Right lobe of liver (tissue), 6 donors: ENCODE measurements around the gene SRSF3. TPM values are rescaled to one million over a fixed set of nuclear protein-coding genes. Genes with fewer than 3 reads are reported as not detected.
A peak's percentile ranks its signal among the peaks of the same experiment; 100 is the strongest.

Experiments
- ATAC-seq, 4 donors: fragments of 200-7000 bp; cut with Tn5 transposase; one replicate each; pipeline ENCODE4 v1.9.1; 2020; ENCODE audit warnings: mild to moderate bottlenecking in 4 of 4, moderate library complexity in 4 of 4
- DNase-seq, 3 donors: peaks; one replicate each; pipeline ENCODE4 v3.0.0-alpha.2; 2020
- H3K27ac ChIP-seq, 3 donors: fragments of 200-600 bp; one replicate each; pipeline ENCODE4 v1.8.0; 2022
- H3K27me3 ChIP-seq, 2 donors: fragments of 200-600 bp; one replicate each; pipeline ENCODE4 v1.8.0; 2022
- H3K36me3 ChIP-seq, 4 donors: fragments of 200-600 bp; sonication (generic) in 1 of 4; one replicate each; pipeline versions ENCODE4 v1.5.1 to v1.8.0; 2017 to 2022; ENCODE audit warnings: control low read depth in 1 of 4
- H3K4me1 ChIP-seq, 4 donors: fragments of 200-600 bp; sonication (generic) in 1 of 4; one replicate each; pipeline versions ENCODE4 v1.5.1 to v1.8.0; 2017 to 2022; ENCODE audit warnings: control low read depth in 1 of 4
- H3K4me3 ChIP-seq, 3 donors: fragments of 200-600 bp; one replicate each; pipeline ENCODE4 v1.8.0; 2022
- H3K9me3 ChIP-seq, 4 donors: fragments of 200-600 bp; sonication (generic) in 1 of 4; one replicate each; pipeline versions ENCODE4 v1.5.1 to v1.8.0; 2017 to 2022; ENCODE audit warnings: control low read depth in 1 of 4
- POLR2A ChIP-seq: fragments of 450-650 bp; IDR thresholded peaks from one replicate; pipeline ENCODE4 v1.6.1; 2017; ENCODE audit warnings: antibody characterized with exemption, mild to moderate bottlenecking
- WGBS: methylation state at CpG from one replicate; pipeline ENCODE4 v1.1.6; 2018; ENCODE audit warnings: low coverage, low lambda C conversion rate; ENCODE audit not compliant: insufficient coverage; ENCODE audit errors: missing lambda C conversion rate; 5-methylcytosine and 5-hydroxymethylcytosine counted together
- intact Hi-C, 2 donors: fragments of 100-400 bp; cut with DNase I; formaldehyde crosslinking; loops; one replicate each; pipeline versions ENCODE4 v1.11.2 to v1.14.1; 2022
- total RNA-seq, 6 experiments: library from RNA; depleted of rRNA in 2 of 6; stranded (reverse); fragments of >200 nt in 2 of 6; fragmentation: NEBNext Ultra II Directional in 3 of 6; extraction: Animal tissue kit (Norgen Biotek cat#: 25700) in 3 of 6; gene quantifications; one replicate each; pipeline versions ENCODE4 v1.1.0 to v1.2.4, GENCODE V29; 2016 to 2023
- TF ChIP-seq, protein P1 (sequence below), 4 donors: fragments of 200-600 bp in 3 of 4; fragments of 450-650 bp in 1 of 4; IDR thresholded peaks; one replicate each; pipeline versions ENCODE4 v1.5.1 to v1.8.0; 2016 to 2022; ENCODE audit warnings: antibody characterized with exemption in 4 of 4, mild to moderate bottlenecking in 2 of 4
- donor health status: DM: no; HTN: yes; CAD: no.
- donor health status: DM: no; HTN: no; CAD: no.
- donor health status: DM: no; HTN: no; CAD: no.
- donor health status: DM: no; HTN: yes; CAD: no.
- donor health status: DM: no; HTN: yes; CAD: no.

SRSF3 gene
- total RNA-seq, 6 experiments from 2014 or later = 36.8 to 103 (median 71.4) TPM

DNA sequence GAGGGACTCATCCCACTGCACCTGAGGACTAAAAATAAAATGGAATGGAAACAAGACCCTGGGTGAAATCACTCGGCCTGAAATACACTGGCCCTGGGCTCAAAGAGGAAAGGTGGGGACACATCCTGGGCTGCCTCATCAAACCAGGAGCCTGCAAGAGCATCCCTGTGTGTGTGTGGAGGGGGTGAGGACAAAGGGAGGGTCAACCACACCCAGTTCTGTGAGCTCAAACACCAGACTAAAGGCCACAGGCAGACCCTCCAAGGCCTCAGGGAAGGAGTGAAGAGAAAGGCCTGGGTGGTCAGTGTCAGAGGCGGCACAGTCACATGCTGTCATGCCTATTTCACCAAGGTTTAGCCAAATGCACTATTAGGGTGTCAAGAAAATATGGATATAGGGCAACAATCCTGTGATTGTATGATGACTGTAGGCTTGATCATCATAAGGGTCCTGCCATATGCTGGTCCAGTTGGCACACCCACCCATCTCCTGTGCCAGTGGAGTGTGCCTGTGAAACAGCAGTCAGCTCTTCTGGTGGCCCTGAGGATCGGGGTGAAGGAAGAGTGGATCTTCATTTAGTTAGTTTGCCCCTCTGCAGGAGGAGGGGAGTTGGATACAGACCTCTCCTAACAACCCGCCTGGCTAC is 28.9 kb downstream of the SRSF3 start:
- Histone ChIP-seq H3K4me1 (peaks cover 0 to 32% (median 4%) of the 10 kb centered on the region in 4 donors), H3K27me3 (no peaks in the 10 kb centered on the region), H3K27ac (peak overlapping the region in 2 of 3 donors; percentile 5 to 16), H3K36me3 (no peaks in the 10 kb centered on the region), H3K9me3 (no peaks in the 10 kb centered on the region), H3K4me3 (no peak overlapping the region)
- intact Hi-C loops = no loop called here
- TF ChIP-seq POLR2A = no peak
- TF ChIP-seq, protein P1, sequence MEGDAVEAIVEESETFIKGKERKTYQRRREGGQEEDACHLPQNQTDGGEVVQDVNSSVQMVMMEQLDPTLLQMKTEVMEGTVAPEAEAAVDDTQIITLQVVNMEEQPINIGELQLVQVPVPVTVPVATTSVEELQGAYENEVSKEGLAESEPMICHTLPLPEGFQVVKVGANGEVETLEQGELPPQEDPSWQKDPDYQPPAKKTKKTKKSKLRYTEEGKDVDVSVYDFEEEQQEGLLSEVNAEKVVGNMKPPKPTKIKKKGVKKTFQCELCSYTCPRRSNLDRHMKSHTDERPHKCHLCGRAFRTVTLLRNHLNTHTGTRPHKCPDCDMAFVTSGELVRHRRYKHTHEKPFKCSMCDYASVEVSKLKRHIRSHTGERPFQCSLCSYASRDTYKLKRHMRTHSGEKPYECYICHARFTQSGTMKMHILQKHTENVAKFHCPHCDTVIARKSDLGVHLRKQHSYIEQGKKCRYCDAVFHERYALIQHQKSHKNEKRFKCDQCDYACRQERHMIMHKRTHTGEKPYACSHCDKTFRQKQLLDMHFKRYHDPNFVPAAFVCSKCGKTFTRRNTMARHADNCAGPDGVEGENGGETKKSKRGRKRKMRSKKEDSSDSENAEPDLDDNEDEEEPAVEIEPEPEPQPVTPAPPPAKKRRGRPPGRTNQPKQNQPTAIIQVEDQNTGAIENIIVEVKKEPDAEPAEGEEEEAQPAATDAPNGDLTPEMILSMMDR (IDR thresholded peaks at IDR 0.05) = no peak
- ATAC-seq (no peak), DNase-seq (peak in 2 of 3 donors; percentile 27 to 30)
- 27% methylated on average over 2 of the region's 4 CpGs for WGBS

DNA sequence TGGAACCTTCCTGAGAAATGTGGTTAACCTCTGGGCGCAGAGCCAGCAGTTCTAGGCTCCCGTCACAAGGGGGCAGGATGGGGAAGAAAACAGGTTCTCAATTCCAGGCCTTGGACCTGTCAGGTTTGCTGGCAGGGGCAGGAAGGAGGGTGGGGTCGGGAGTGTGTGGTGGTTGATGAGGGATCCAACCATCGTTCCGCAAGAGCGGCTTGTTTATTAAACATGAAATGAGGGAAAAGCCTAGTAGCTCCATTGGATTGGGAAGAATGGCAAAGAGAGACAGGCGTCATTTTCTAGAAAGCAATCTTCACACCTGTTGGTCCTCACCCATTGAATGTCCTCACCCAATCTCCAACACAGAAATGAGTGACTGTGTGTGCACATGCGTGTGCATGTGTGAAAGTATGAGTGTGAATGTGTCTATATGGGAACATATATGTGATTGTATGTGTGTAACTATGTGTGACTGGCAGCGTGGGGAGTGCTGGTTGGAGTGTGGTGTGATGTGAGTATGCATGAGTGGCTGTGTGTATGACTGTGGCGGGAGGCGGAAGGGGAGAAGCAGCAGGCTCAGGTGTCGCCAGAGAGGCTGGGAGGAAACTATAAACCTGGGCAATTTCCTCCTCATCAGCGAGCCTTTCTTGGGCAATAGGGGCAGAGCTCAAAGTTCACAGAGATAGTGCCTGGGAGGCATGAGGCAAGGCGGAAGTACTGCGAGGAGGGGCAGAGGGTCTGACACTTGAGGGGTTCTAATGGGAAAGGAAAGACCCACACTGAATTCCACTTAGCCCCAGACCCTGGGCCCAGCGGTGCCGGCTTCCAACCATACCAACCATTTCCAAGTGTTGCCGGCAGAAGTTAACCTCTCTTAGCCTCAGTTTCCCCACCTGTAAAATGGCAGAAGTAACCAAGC is 29.6 kb downstream of the SRSF3 start:
- intact Hi-C loops = no loop called here
- Histone ChIP-seq H3K27ac (peak overlapping the region in 1 of 3 donors; percentile 15), H3K4me1 (peaks cover 0 to 32% (median 4%) of the 10 kb centered on the region in 4 donors), H3K4me3 (no peak overlapping the region), H3K27me3 (no peaks in the 10 kb centered on the region), H3K9me3 (no peaks in the 10 kb centered on the region), H3K36me3 (no peaks in the 10 kb centered on the region)
- DNase-seq = peak; percentile 86 to 91 (median 87)
- no peak for TF ChIP-seq POLR2A
- TF ChIP-seq, protein P1 (IDR thresholded peaks at IDR 0.05) = peak; percentile 81 to 94 (median 90)
- ATAC-seq = peak; percentile 86 to 92 (median 90)
- 12% methylated on average over 15 of the region's 18 CpGs for WGBS

DNA sequence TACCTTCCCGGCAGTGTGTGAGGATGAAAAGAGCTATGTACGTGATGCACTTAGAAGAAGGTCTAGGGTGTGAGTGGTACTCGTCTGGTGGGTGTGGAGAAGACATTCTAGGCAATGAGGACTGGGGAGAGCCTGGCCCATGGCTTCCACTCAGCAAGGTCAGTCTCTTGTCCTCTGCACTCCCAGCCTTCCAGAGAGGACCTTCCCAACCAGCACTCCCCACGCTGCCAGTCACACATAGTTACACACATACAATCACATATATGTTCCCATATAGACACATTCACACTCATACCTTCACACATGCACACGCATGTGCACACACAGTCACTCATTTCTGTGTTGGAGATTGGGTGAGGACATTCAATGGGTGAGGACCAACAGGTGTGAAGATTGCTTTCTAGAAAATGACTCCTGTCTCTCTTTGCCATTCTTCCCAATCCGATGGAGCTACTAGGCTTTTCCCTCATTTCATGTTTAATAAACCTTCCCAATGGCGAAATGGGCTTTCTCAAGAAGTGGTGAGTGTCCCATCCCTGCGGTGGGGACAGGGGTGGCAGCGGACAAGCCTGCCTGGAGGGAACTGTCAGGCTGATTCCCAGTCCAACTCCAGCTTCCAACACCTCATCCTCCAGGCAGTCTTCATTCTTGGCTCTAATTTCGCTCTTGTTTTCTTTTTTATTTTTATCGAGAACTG is 30.4 kb downstream of the SRSF3 start:
- Histone ChIP-seq H3K27ac (no peak overlapping the region), H3K4me1 (peaks cover 0 to 32% (median 4%) of the 10 kb centered on the region in 4 donors), H3K36me3 (no peaks in the 10 kb centered on the region), H3K27me3 (no peaks in the 10 kb centered on the region), H3K4me3 (no peak overlapping the region), H3K9me3 (no peaks in the 10 kb centered on the region)
- ATAC-seq (no peak), DNase-seq (peak in 1 of 3 donors; percentile 18)
- TF ChIP-seq POLR2A = no peak
- TF ChIP-seq, protein P1 (IDR thresholded peaks at IDR 0.05) = no peak
- intact Hi-C loops = loop anchor here in 1 of 2 donors (5.0 kb wide), 1 partner anchor 53 kb away; the partner anchor contains the start of gene CDKN1A
- 77% methylated on average over 7 of the region's 11 CpGs for WGBS

DNA sequence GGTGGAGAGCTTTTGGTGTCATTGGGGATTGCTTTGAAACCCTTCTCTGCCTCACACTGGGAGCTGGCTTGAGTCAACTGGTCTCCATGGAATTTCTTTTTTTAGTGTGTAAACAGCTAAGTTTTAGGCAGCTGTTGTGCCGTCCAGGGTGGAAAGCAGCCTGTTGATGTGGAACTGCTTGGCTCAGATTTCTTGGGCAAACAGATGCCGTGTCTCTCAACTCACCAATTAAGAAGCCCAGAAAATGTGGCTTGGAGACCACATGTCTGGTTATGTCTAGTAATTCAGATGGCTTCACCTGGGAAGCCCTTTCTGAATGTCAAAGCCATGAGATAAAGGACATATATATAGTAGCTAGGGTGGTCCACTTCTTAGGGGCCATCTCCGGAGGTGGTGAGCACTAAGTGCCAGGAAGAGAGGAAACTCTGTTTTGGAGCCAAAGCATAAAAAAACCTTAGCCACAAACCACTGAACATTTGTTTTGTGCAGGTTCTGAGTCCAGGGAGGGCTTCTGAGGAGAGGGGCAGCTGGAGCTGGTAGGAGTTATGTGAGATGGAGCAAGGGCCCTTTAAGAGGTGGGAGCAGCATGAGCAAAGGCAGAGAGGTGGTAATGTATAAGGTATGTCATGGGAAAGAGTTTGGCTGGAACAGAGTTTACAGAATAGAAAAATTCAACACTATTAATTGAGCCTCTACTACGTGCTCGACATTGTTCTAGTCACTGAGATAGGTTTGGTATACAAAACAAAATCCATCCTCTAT is 31.2 kb downstream of the SRSF3 start:
- DNase-seq = peak in 2 of 3 donors; percentile 2 to 14
- ATAC-seq = no peak
- H3K4me1 ChIP-seq = peaks cover 0 to 32% (median 4%) of the 10 kb centered on the region in 4 donors
- WGBS = 46% methylated on average over 5 of the region's 5 CpGs
- TF ChIP-seq, protein P1 (IDR thresholded peaks at IDR 0.05) = no peak
- no peak for TF ChIP-seq POLR2A
- H3K9me3 ChIP-seq = no peaks in the 10 kb centered on the region
- no peak overlapping the region for H3K4me3 ChIP-seq
- H3K27ac ChIP-seq = no peak overlapping the region
- H3K27me3 ChIP-seq = no peaks in the 10 kb centered on the region
- H3K36me3 ChIP-seq = no peaks in the 10 kb centered on the region
- intact Hi-C loops = loop anchor here in 1 of 2 donors (5.0 kb wide), 1 partner anchor 52 kb away; the partner anchor contains the start of gene CDKN1A
